Stimulated activated CD8-positive, alpha-beta memory T cell treated with anti-CD3 and anti-CD28 coated beads, Interleukin-12 subunit alpha, Interleukin-12 subunit beta, amount 100 ng/mL, for 1 hour (primary cell): ENCODE data around the gene RBP5.

Experiments used
- DNase-seq: peaks from one replicate; pipeline ENCODE4 v3.0.0-alpha.2; 2020; ENCODE audit warnings: low read depth

RBP5 gene

GRCh38 chr12:7145671-7146070 lies 17.0 kb upstream of the RBP5 start:
- DNase-seq, result no peak

GRCh38 chr12:7144414-7145120 lies 15.9 kb upstream of the RBP5 start:
- no peak for DNase-seq

GRCh38 chr12:7143564-7143963 lies 14.9 kb upstream of the RBP5 start:
- no peak for DNase-seq

GRCh38 chr12:7142809-7143465 lies 14.2 kb upstream of the RBP5 start:
- DNase-seq, result no peak

GRCh38 chr12:7142056-7142644 lies 13.5 kb upstream of the RBP5 start:
- peak; percentile 18 for DNase-seq

- no peak for DNase-seq
Observed at GRCh38 chr12:7141351-7142005, 12.8 kb upstream of the RBP5 start.

GRCh38 chr12:7139200-7139599 lies 10.5 kb upstream of the RBP5 start:
- DNase-seq, result no peak

GRCh38 chr12:7137908-7138307 lies 9.2 kb upstream of the RBP5 start:
- no peak for DNase-seq

GRCh38 chr12:7136676-7137075 lies 8.0 kb upstream of the RBP5 start:
- DNase-seq, result no peak

- no peak for DNase-seq
Observed at GRCh38 chr12:7136071-7136470, 7.4 kb upstream of the RBP5 start.

GRCh38 chr12:7134396-7135166 lies 5.9 kb upstream of the RBP5 start:
- DNase-seq, result no peak

- no peak for DNase-seq
Observed at GRCh38 chr12:7131502-7131866, 2.8 kb upstream of the RBP5 start.

GRCh38 chr12:7130701-7131501 lies 2.2 kb upstream of the RBP5 start:
- no peak for DNase-seq

GRCh38 chr12:7129872-7130691 lies 1.4 kb upstream of the RBP5 start, which contains the start of gene CLSTN3:
CLSTN3 (plus strand) TSS chr12:7130371; CDS start chr12:7130649, 278 bp downstream.
- peak; percentile 74 for DNase-seq

- no peak for DNase-seq
Observed at GRCh38 chr12:7129287-7129871, 690 bp upstream of the RBP5 start.

- no peak for DNase-seq
Observed at GRCh38 chr12:7127916-7128626, 618 bp downstream of the RBP5 start.

GRCh38 chr12:7125632-7126227 lies 3.0 kb downstream of the RBP5 start:
- DNase-seq, result no peak

GRCh38 chr12:7123806-7124522 lies 4.7 kb downstream of the RBP5 start:
- DNase-seq, result no peak
